Measurements from ENCODE around the gene CCNYL1.
"Not testable (repeated sequence)": the region's sequence is repeated elsewhere in the genome, so short reads cannot be mapped to it uniquely, and the experiment has no call there.

CCNYL1 gene

DNA sequence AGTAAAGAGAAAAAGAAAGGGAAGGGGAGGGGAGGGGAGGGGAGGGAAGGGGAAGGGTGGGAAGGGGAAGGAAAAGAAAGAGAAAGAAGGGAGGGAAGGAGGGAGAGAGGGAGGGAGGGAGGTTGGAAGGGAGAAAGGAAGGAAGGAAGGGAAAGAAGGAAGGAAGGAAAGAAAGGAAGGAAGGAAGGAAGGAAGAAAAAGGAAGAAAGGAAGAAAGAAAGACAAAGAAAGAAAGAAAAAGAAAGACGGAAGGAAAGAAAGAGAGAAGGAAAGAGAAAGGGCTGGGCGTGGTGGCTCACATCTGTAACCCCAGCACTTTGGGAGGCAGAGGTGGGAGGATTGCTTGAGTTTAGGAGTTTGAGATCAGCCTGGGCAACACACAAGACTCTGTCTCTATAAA, 24.6 kb upstream of the CCNYL1 start:
- H3K23ac ChIP-seq (ENCODE audit: low read length), result no peak overlapping the region

DNA sequence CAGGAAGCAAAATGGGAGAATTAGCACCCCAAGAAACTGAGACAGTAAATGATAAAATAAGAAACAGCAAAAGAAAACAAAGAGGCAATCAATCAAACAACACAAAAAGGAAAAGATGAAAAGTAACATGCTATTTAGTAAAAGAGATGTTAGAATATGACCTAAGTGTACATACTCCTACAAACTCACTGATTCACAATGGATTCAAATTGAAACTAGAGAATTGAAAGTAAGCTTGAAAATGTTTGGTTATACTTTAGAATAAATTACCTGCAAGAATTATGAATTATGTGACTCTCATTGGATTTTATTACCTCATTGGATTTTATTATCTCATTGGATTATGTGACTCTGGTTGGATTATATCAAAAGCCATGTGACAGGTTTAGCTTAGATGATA, 22.8 kb upstream of the CCNYL1 start:
- H3K23ac ChIP-seq (ENCODE audit: low read length), result no peak overlapping the region
- H2BK120ac ChIP-seq (ENCODE audit: insufficient read depth, low read length, poor library complexity), result no peak overlapping the region
- no peak for DNase-seq
- no peaks in the 10 kb centered on the region for H3K9me3 ChIP-seq (ENCODE audit: insufficient read depth, low read depth, low read length)
- H3K79me1 ChIP-seq (ENCODE audit: low read length), result no peaks in the 10 kb centered on the region
- no peaks in the 10 kb centered on the region for H3K27me3 ChIP-seq (ENCODE audit: insufficient read depth, low read length)
- no peak overlapping the region for H3K18ac ChIP-seq (ENCODE audit: low read length)
- no peak overlapping the region for H3K14ac ChIP-seq (ENCODE audit: low read length)
- H2AFZ ChIP-seq (ENCODE audit: insufficient read depth, low read length, poor library complexity), result no peak overlapping the region
- no peak overlapping the region for H3K27ac ChIP-seq (ENCODE audit: low read depth, low read length)
- no peak overlapping the region for H4K91ac ChIP-seq (ENCODE audit: low read depth, low read length)
- no peak overlapping the region for H3K4ac ChIP-seq (ENCODE audit: low read depth, low read length)
- peaks cover 0 to 4% of the 10 kb centered on the region in 2 experiments for H3K4me1 ChIP-seq (ENCODE audit: control insufficient read depth in 1 of 2, insufficient read depth in 2 of 2, low read length in 2 of 2)
- H2BK5ac ChIP-seq (ENCODE audit: low read depth, low read length, poor library complexity), result no peak overlapping the region
- H3K79me2 ChIP-seq (ENCODE audit: control insufficient read depth, insufficient read depth, low read length, poor library complexity), result no peaks in the 10 kb centered on the region
- no peak overlapping the region for H4K8ac ChIP-seq (ENCODE audit: low read depth, low read length)
- H4K12ac ChIP-seq (ENCODE audit: low read depth, low read length), result no peak overlapping the region
- no peak overlapping the region for H3K4me2 ChIP-seq (ENCODE audit: low read length)
- H3K4me3 ChIP-seq (ENCODE audit: low read depth, low read length), result no peak overlapping the region
- H3K9ac ChIP-seq (ENCODE audit: low read length), result no peak overlapping the region
- no peaks in the 10 kb centered on the region for H3K36me3 ChIP-seq (ENCODE audit: control insufficient read depth in 1 of 2, insufficient read depth in 2 of 2, low read length in 2 of 2)
- no peak overlapping the region for H2AK5ac ChIP-seq (ENCODE audit: low read length)
- no peak overlapping the region for H2BK12ac ChIP-seq (ENCODE audit: low read length)

More for the DNA sequence above, 24.6 kb upstream of the CCNYL1 start:
- Histone ChIP-seq H3K14ac (ENCODE audit: low read length) (no peak overlapping the region), H3K27ac (ENCODE audit: low read depth, low read length) (no peak overlapping the region), H2BK120ac (ENCODE audit: insufficient read depth, low read length, poor library complexity) (no peak overlapping the region), H2AFZ (ENCODE audit: insufficient read depth, low read length, poor library complexity) (no peak overlapping the region), H4K91ac (ENCODE audit: low read depth, low read length) (no peak overlapping the region), H4K12ac (ENCODE audit: low read depth, low read length) (no peak overlapping the region), H3K4me3 (ENCODE audit: low read depth, low read length) (no peak overlapping the region), H4K8ac (ENCODE audit: low read depth, low read length) (no peak overlapping the region), H2BK12ac (ENCODE audit: low read length) (no peak overlapping the region), H3K9ac (ENCODE audit: low read length) (no peak overlapping the region), H3K27me3 (ENCODE audit: insufficient read depth, low read length) (no peaks in the 10 kb centered on the region), H2AK5ac (ENCODE audit: low read length) (no peak overlapping the region), H3K36me3 (ENCODE audit: control insufficient read depth in 1 of 2, insufficient read depth in 2 of 2, low read length in 2 of 2) (no peaks in the 10 kb centered on the region), H3K18ac (ENCODE audit: low read length) (no peak overlapping the region), H3K4me2 (ENCODE audit: low read length) (no peak overlapping the region), H3K79me2 (ENCODE audit: control insufficient read depth, insufficient read depth, low read length, poor library complexity) (no peaks in the 10 kb centered on the region), H3K4ac (ENCODE audit: low read depth, low read length) (no peak overlapping the region), H3K4me1 (ENCODE audit: control insufficient read depth in 1 of 2, insufficient read depth in 2 of 2, low read length in 2 of 2) (peaks cover 0 to 4% of the 10 kb centered on the region in 2 experiments), H2BK5ac (ENCODE audit: low read depth, low read length, poor library complexity) (no peak overlapping the region), H3K9me3 (ENCODE audit: insufficient read depth, low read depth, low read length) (no peaks in the 10 kb centered on the region), H3K79me1 (ENCODE audit: low read length) (no peaks in the 10 kb centered on the region)
- DNase-seq, result no peak
- WGBS (ENCODE audit: extremely low coverage, insufficient coverage, insufficient read length), result no CpG with 5 or more reads among the region's 2 CpGs

DNA sequence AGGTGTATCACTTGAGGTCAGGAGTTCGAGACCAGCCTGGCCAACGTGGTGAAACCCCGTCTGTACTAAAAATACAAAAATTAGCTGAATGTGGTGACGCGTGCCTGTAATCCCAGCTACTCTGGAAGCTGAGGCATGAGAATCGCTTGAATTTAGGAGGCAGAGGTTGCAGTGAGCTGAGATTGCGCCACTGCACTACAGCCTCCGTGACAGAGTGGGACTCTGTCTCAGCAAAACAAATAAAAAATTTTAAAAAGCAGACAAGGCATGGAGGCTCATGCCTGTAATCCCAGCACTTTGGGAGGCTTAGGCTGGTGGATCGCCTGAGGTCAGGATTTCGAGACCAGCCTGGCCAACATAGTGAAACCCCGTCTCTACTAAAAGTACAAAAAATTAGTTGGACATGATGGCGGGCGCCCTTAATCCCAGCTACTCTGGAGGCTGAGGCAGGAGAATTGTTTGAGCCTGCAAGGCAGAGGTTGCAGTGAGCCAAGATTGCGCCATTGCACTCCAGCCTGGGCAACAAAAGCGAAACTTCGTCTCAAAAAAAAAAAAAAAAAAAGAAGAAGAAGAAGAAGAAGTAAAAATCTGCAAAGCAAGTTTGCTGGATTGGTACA, 20.5 kb upstream of the CCNYL1 start:
- not testable (repeated sequence) for H3K14ac ChIP-seq (ENCODE audit: low read length); H4K12ac ChIP-seq (ENCODE audit: low read depth, low read length); H4K91ac ChIP-seq (ENCODE audit: low read depth, low read length); H3K36me3 ChIP-seq (ENCODE audit: control insufficient read depth in 1 of 2, insufficient read depth in 2 of 2, low read length in 2 of 2); H3K4me2 ChIP-seq (ENCODE audit: low read length); H3K4me1 ChIP-seq (ENCODE audit: control insufficient read depth in 1 of 2, insufficient read depth in 2 of 2, low read length in 2 of 2); H3K9me3 ChIP-seq (ENCODE audit: insufficient read depth, low read depth, low read length); H4K8ac ChIP-seq (ENCODE audit: low read depth, low read length); H2AK5ac ChIP-seq (ENCODE audit: low read length); H3K9ac ChIP-seq (ENCODE audit: low read length); H2BK120ac ChIP-seq (ENCODE audit: insufficient read depth, low read length, poor library complexity); H3K18ac ChIP-seq (ENCODE audit: low read length); H3K27me3 ChIP-seq (ENCODE audit: insufficient read depth, low read length); H3K79me2 ChIP-seq (ENCODE audit: control insufficient read depth, insufficient read depth, low read length, poor library complexity); H3K4ac ChIP-seq (ENCODE audit: low read depth, low read length); H2BK12ac ChIP-seq (ENCODE audit: low read length); H3K23ac ChIP-seq (ENCODE audit: low read length); H3K79me1 ChIP-seq (ENCODE audit: low read length); H3K4me3 ChIP-seq (ENCODE audit: low read depth, low read length); H2AFZ ChIP-seq (ENCODE audit: insufficient read depth, low read length, poor library complexity); H3K27ac ChIP-seq (ENCODE audit: low read depth, low read length); H2BK5ac ChIP-seq (ENCODE audit: low read depth, low read length, poor library complexity)
- WGBS (ENCODE audit: extremely low coverage, insufficient coverage, insufficient read length), result no CpG with 5 or more reads among the region's 16 CpGs
- peak in 1 of 2 donors; percentile 55 for DNase-seq

DNA sequence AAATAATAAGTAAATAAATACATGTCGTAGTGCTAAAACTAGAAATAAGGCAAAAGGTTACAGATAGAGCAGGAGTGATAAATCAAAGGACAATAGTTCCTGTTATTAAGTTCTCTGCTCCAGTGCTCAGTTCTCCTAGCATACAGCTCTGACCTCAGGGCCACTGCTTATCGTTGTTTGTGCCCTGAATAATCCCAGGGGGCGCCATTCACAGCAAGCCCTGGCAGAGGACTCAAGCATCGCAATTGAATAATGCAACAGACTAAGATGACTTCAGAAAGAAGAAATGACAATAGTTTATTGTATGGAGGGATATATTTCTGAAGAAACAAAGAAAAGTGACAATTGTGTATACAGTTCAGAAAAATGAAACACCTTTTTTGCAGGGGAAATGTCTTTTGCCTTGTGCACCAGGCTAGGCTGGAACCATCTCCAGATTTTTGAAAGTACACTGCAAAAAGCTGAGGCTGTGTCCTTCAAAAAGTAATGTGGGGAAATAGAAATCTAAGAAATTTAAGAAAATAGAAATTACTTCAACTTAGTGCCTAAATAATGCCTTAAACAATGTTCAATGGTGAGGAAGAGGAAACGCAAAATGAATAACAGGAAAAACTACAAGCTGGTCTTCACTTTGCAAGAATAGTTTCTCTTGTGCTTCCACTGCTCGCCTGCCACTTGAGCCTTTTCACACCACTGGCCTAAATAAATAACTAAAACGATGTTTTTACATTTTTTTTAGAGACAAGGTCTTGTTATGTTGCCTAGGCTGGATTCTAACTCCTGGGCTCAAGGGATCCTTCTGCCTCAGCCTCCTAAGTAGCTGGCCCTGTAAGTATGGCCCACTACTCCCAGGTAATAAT, 19.0 kb upstream of the CCNYL1 start:
- Histone ChIP-seq H3K4ac (ENCODE audit: low read depth, low read length) (no peak overlapping the region), H3K4me1 (ENCODE audit: control insufficient read depth in 1 of 2, insufficient read depth in 2 of 2, low read length in 2 of 2) (no peaks in the 10 kb centered on the region), H3K18ac (ENCODE audit: low read length) (no peak overlapping the region), H3K14ac (ENCODE audit: low read length) (no peak overlapping the region), H2AK5ac (ENCODE audit: low read length) (no peak overlapping the region), H2BK120ac (ENCODE audit: insufficient read depth, low read length, poor library complexity) (no peak overlapping the region), H2AFZ (ENCODE audit: insufficient read depth, low read length, poor library complexity) (no peak overlapping the region), H4K8ac (ENCODE audit: low read depth, low read length) (no peak overlapping the region), H3K79me2 (ENCODE audit: control insufficient read depth, insufficient read depth, low read length, poor library complexity) (no peaks in the 10 kb centered on the region), H3K4me2 (ENCODE audit: low read length) (no peak overlapping the region), H3K36me3 (ENCODE audit: control insufficient read depth in 1 of 2, insufficient read depth in 2 of 2, low read length in 2 of 2) (no peaks in the 10 kb centered on the region), H3K79me1 (ENCODE audit: low read length) (no peaks in the 10 kb centered on the region), H3K9ac (ENCODE audit: low read length) (no peak overlapping the region), H2BK12ac (ENCODE audit: low read length) (no peak overlapping the region), H3K4me3 (ENCODE audit: low read depth, low read length) (no peak overlapping the region), H3K27me3 (ENCODE audit: insufficient read depth, low read length) (no peaks in the 10 kb centered on the region), H3K27ac (ENCODE audit: low read depth, low read length) (no peak overlapping the region), H4K12ac (ENCODE audit: low read depth, low read length) (no peak overlapping the region), H2BK5ac (ENCODE audit: low read depth, low read length, poor library complexity) (no peak overlapping the region), H3K23ac (ENCODE audit: low read length) (no peak overlapping the region), H3K9me3 (ENCODE audit: insufficient read depth, low read depth, low read length) (no peaks in the 10 kb centered on the region), H4K91ac (ENCODE audit: low read depth, low read length) (no peak overlapping the region)
- peak; percentile 38 to 72 for DNase-seq
- WGBS (ENCODE audit: extremely low coverage, insufficient coverage, insufficient read length), result no CpG with 5 or more reads among the region's 7 CpGs
